Erythroblast (primary cell): ENCODE measurements around the gene ST6GALNAC4.
"Not testable (repeated sequence)": the region's sequence is repeated elsewhere in the genome, so short reads cannot be mapped to it uniquely, and the experiment has no call there.

Source experiments
- DNase-seq, 2 experiments: peaks; one replicate each; lab custom pipeline; 2025; lab: John Stamatoyannopoulos, UW
- GATA1 ChIP-seq: IDR thresholded peaks from 2 replicates; pipeline ENCODE4 v1.6.1; 2011; ENCODE audit warnings: low read depth, mild to moderate bottlenecking, control low read depth, low read length, moderate library complexity
- POLR2A ChIP-seq: IDR thresholded peaks from 2 replicates; pipeline ENCODE4 v1.6.1; 2011; ENCODE audit warnings: mild to moderate bottlenecking, low read length

The ST6GALNAC4 gene

DNA sequence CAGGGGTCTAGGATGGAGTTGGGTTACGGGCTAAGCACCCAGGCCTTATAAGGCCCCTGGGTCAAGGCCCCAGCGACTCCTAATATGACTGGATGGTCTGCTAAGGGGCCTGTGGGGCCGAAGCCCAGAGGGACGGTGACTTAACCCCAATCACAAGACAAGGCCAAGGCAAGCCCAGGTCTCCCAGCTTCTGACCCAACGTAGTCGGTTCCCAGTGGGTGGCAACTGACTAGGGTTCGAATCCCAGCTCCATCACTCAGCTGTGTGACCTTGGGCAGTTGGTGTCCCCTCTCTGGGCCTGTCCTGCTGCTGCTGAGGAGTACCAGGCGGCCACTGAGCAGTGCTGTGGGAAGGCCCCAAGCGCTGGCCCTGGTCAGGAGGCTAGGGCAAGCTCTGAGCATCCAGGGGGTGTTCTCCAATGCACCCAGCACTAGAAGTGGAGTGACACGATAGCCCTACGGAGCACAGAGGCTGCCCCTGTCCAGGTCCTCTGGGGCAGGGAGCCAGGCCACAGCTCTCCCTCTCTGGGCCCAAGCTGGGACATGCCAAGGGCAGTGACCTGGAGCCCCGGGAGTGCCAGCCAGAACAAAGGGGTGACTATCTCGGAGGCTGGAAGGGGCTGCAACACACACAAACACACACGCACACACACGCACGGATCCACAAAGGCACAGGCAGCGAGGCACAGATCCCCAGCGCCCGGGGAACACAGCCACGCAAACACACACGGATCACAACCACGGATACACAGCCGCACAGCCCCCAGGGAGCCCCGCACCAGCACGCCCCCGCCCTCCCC lies 39.9 kb downstream of the ST6GALNAC4 start:
- peak in 1 of 2 experiments; percentile 62 for DNase-seq
- TF ChIP-seq GATA1 (no peak), POLR2A (no peak)

DNA sequence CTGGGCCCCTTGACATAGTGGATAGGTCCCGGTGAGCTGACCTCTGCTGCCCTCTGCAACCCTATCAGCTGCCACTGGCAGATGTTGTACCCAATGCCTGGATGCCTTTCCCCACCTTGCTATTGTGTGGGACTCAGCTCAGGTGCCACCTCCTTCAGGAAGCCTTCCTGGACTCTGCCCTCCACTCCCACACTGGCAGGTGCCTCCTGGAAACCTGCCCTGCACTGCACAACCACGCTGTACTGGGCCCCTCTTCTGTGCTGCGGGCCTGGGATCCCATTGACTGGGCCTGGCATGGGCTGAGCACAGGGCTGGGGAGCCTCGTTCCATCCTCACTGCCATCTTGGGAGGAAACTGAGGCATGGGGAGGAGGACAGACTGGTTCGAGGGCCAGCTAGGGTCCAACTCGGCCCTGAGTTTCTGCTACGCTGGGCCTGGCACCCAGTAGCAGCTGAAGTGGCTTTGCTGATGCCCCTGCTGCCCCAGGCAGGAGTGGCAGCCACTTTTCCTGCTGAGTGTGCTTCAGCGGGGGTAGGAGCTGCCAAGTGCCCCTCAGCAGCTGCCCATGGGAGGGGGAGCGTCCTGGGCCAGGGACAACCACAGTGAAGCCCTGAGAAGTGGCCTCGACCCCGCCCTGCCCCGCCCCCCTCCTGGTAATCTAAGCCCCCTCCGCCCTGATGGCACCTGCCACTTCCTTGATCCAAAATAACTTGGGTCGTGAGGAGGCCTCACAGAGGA lies 40.6 kb downstream of the ST6GALNAC4 start:
- TF ChIP-seq POLR2A, result no peak
- no peak for TF ChIP-seq GATA1
- DNase-seq, result peak in 1 of 2 experiments; percentile 41

DNA sequence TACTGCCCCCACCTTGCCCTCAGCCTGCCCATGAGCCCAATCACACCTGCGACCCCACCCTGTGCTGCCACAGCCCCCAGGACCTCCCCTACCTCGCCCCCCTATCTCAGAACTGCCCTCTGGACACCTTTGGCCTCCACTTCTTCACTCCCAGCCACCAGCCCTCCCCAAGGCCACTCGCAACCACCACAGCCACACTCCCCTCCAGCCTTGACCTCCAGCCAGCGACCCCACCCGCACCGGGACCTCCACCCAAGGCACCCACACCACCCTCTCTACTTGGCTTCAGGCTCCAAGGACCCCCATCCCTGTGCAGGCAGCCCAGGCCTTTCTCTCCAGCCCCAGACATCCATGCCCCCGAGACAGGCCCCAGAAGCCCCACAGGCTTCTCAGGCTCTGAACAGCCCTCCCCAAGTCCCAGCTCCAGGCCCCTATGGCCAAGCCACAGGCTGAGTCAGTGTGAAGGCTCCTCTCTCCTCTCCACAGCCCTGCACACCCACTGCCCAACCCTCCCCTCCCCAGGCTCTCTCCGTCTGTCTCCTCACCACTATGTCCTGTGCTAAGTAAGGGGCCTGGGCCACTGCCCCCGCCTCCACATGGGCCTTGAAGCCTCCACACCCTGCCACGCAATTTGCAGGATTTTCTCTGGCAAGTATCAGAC lies 41.4 kb downstream of the ST6GALNAC4 start:
- TF ChIP-seq GATA1, result no peak
- no peak for TF ChIP-seq POLR2A
- peak; percentile 32 to 35 for DNase-seq

DNA sequence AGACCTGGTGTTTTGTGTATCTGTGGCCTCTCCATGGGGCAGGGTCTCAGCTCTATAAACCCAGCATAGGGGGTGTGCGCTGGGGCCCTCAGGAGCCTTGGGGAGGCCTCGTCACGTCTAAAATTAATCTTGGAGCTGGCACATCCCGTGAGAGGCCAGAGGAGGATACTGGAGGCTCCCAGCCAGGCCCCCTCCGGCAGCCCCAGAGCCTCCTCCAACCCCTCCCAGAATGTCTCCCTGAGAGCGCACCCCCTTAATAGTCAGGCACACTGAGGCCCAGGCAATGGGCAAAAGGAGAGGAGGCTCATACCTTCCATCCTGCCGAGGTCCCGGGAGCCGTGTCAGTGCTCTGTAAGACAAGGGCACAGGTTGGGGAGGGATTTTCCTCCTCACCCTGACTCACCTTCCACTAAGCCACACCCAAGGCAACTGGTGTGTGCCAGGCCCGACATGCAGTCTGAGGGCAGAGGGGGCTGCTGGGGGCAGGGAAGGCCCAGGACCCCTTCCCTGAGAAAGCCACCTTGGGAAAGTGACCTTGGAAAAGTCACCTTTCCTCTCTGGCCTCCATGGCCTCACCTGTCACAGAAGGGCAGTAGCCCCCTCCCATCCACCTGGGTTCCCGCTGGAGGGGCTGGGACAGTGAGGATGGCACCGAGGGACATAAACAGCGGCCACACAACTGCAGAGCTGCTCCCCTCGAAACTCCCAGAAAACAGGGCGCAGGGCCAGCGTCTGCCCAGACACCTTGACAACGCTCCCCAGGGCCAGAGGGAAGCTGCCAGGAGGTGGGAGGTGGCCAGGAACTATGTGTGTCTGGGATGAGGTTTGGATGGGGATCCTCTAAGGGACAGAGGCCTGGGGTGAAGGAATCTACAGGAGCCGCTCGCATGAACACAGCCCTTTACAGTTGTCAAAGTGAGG lies 42.3 kb downstream of the ST6GALNAC4 start:
- no peak for DNase-seq
- TF ChIP-seq GATA1 (no peak), POLR2A (no peak)

DNA sequence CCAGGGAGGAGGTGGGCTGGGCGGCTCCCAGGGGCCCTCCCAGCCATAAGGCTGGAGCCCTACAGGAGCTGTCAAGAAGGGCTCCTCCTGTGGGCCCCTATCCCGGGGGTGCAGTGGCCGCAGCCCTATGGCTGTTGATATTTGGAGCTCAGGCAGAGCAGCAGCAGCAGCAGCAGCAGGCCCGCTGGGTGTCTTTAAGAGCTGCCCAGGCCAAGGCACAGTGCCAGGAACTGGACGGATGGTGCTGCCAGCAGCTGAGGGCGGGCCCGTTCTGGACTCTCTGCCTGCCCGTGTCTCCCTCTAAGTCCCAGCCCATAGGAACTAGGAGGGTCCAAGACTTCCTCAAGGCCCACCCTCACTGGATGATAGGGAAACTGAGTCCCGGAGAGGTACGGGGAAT lies 43.0 kb downstream of the ST6GALNAC4 start:
- TF ChIP-seq GATA1, result no peak
- no peak for DNase-seq

DNA sequence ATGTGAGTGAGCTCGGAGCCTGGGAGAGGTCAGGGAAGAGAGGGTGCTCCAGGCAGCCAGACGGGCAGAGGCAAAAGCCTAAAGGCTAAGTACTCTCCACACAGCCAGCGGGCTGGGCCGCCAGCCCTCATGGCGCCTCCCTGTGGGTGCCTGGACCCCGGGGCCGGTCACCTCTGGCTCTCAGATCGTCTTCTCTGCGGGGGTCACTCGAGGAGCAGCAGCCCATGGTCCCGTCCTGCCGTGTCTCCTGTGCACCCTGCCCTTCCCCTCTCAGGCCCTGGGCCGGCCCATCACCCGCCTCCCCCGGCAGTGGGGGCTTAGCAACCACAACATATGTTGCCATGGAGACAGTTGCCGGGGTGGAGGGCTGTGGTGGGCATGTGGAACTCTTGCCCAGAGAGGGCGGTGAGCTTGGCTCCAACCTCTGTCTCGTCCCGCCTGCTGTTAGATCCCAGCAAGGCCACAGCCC lies 43.6 kb downstream of the ST6GALNAC4 start:
- TF ChIP-seq POLR2A (no peak), GATA1 (no peak)

DNA sequence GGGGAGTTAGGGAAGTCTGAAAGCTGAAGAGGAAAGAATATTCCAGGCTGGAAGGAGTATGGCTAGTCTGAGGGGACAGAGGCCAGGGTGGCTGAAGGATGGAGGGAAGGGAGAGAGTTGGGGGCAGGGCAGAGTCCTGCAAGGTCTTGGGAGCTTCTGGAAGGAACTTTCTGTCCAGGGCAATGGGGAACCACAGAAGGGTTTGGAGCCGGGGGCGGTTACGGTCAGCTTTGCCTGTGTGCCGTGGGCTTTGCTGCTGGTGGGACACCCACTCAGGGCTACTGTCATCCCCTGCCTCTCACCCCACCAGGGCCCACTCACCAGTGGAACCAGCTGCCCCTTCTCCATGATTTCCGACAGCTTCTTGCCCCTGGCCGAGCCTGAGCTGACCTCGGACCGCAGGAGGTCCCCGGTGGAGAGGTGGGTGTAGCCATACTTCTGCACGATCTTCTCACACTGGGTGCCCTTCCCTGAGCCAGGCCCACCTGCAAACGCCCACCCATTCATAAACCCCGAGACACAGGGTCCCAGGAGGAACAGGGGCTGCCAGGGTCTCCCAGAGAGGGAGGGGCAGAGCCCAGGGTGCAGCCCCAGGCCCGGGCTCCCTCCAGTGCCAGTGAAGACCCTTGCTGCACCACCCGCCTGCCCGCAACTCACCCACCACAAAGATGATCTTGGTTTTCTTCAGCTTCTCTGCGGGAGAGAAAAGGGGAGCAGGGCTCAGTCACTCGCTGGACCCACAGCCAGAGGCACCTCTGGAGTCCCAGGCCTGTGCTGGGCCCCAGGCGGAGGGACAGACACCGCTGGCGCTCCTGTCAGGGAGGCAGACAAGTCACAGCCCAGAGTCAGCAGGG lies 44.2 kb downstream of the ST6GALNAC4 start:
- DNase-seq, result no peak
- TF ChIP-seq POLR2A (no peak), GATA1 (no peak)

More for the DNA sequence above, 43.6 kb downstream of the ST6GALNAC4 start:
- DNase-seq, result no peak

DNA sequence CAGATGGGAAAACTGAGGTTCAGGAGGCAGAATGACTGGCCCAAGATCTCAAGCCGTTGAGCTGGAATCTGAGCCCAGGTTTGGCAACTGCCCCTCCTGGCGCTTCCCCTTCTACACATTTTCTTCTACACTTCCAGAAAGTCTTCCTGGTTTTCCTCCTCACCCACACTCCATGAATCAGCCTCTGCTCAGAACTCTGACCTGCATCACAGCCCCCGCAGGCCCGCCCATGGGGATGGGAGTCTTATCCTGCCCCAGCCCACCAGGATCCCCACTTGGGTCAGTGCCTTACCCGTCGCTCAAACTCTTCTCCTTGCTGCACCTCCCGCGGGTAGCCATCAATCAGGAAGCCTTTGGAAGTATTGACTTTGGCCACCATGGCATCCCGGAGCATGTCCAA lies 45.3 kb downstream of the ST6GALNAC4 start:
- TF ChIP-seq GATA1 (no peak), POLR2A (no peak)
- DNase-seq, result no peak

DNA sequence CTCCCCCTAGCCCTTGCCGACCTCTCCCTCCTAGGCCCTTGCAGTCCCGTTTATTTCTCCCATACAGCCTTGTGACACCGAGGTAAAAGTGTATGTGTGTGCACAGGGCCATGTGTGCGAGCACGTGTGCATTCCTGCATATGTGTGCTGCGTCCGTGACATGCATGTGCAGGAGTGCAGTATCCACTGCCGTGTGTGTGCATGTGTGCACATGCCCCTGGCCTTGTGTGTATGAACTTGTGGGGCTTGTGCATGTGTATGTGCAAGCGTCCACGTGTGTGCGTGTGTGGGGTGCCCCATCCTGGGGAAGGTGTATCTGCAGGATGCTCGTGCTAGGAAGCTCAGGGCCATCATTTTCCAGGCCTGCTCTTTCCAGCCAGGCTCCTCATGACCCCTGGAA lies 46.0 kb downstream of the ST6GALNAC4 start:
- TF ChIP-seq GATA1 (no peak), POLR2A (no peak)

DNA sequence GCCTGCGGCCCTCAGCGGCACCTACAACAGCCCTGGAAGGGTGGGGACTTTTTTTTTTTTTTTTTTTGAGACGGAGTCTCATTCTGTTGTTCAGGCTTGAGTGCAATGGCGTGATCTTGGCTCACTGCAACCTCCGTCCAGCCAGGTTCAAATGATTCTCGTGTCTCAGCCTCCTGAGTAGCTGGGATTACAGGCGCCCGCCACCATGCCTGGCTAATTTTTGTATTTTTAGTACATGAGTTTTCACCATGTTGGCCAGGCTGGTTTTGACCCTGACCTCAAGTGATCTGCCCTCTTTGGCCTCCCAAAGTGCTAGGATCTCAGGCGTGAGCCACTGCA lies 46.7 kb downstream of the ST6GALNAC4 start:
- not testable (repeated sequence) for DNase-seq

More for the DNA sequence above, 46.0 kb downstream of the ST6GALNAC4 start:
- DNase-seq, result no peak

DNA sequence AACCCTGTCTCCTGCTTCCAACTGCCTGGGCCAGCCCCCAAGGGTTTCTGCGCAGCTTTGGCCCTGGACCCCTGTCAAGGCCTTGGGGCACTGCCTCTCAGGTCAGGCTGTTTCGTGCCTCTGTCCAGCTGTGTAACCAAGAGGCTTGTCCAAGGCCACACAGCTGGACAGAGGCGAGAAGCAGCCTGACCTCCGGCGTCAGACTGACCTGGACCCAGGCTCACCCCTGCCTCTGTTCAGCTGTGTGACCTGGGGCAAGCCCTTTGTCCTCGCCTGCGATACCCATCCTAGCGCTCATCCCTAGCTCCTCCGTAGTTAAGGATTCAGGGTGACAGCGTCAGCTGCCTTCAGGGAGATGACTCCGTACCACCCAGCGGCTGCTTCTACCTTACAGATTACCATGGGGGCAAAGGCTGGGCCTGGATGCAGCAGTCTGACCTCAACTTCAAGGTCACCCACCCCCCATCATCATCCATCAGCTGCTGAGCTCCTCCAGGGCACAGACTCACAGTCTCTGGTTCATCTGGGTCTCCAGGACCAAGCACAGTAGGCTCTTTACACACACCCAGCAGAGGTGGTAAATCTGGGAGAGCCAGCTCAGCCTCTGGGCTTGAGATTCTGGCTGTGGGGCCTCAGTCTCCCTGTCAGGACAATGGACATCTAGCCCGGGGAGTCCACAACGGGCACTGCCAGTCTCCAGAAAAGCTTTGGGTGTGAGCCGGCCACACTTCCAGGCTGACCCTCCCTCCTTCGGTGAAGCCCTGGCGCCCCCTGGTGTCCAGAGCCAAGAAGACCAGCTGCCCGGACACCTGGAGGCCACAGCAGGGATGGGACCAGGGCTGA lies 47.3 kb downstream of the ST6GALNAC4 start:
- DNase-seq, result peak; percentile 83 to 92
- no peak for TF ChIP-seq GATA1
- no peak for TF ChIP-seq POLR2A

DNA sequence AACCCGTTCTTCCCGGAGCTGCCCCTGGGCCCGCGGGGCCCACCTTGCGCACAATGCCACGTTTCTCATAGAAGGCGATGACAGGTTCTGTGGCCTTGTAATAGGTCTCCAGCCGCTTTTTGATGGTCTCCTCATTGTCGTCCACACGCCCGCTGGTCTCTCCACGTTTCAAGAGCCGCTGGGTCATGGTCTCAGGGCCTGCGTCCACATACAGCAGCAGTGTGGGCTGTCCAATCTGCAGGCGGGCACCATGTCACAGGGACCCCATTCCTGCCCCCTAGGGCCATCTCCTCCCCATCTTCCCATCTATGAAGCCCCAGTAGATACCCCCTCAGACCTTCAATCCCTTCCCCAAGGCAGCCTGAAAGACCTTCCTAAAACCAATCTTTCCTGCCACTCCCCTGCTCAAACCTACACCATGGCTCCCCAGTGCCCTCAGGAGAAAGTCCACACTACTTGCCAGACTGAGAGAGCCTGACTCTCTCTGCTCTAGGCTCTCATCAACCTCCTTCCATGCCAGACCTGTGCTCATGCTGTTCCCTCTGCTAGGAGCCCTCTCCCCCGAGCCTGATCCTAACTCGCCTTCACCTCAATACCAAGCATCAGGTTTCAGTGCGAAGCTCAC lies 48.5 kb downstream of the ST6GALNAC4 start:
- DNase-seq, result no peak
- TF ChIP-seq POLR2A (no peak), GATA1 (no peak)
